RWPE2 (cell line): Measurements from ENCODE around the gene WRNIP1.

ENCODE experiments used
- ATAC-seq: fragments of 200-7000 bp; cut with Tn5 transposase; 3 replicates; pipeline ENCODE4 v1.9.1; 2021; ENCODE audit warnings: low read depth
- DNase-seq: peaks from one replicate; pipeline ENCODE4 v3.0.0-alpha.2; 2020; ENCODE audit warnings: low spot score
- H3K27ac ChIP-seq: fragments of 450-650 bp; 2 replicates; pipeline ENCODE4 v1.5.1; 2017; ENCODE audit warnings: mild to moderate bottlenecking; ENCODE audit not compliant: poor library complexity, severe bottlenecking
- H3K27me3 ChIP-seq: fragments of 250-450 bp; sonication (Bioruptor Pico); 2 replicates; pipeline ENCODE4 v1.5.1; 2021; ENCODE audit warnings: mild to moderate bottlenecking, moderate library complexity; ENCODE audit not compliant: insufficient read depth, poor library complexity, severe bottlenecking
- H3K36me3 ChIP-seq: fragments of 250-450 bp; sonication (Bioruptor Pico); 2 replicates; pipeline ENCODE4 v1.5.1; 2020; ENCODE audit warnings: low read depth, mild to moderate bottlenecking, moderate library complexity
- H3K4me1 ChIP-seq: fragments of 250-450 bp; sonication (Bioruptor Pico); 2 replicates; pipeline ENCODE4 v1.5.1; 2021; ENCODE audit warnings: mild to moderate bottlenecking, moderate library complexity; ENCODE audit not compliant: insufficient read depth, poor library complexity, severe bottlenecking
- H3K4me3 ChIP-seq: fragments of 250-450 bp; sonication (Bioruptor Pico); 2 replicates; pipeline ENCODE4 v1.5.1; 2021; ENCODE audit warnings: mild to moderate bottlenecking, moderate library complexity; ENCODE audit not compliant: severe bottlenecking
- H3K9me3 ChIP-seq: fragments of 250-450 bp; sonication (Bioruptor Pico); 2 replicates; pipeline ENCODE4 v1.5.1; 2021; ENCODE audit warnings: mild to moderate bottlenecking, moderate library complexity; ENCODE audit not compliant: severe bottlenecking
- TF ChIP-seq, protein P1 (sequence below): fragments of 450-650 bp; IDR thresholded peaks from one replicate; pipeline ENCODE4 v1.5.1; 2017; ENCODE audit warnings: mild to moderate bottlenecking, moderate library complexity; ENCODE audit not compliant: poor library complexity, severe bottlenecking

Gene WRNIP1

DNA sequence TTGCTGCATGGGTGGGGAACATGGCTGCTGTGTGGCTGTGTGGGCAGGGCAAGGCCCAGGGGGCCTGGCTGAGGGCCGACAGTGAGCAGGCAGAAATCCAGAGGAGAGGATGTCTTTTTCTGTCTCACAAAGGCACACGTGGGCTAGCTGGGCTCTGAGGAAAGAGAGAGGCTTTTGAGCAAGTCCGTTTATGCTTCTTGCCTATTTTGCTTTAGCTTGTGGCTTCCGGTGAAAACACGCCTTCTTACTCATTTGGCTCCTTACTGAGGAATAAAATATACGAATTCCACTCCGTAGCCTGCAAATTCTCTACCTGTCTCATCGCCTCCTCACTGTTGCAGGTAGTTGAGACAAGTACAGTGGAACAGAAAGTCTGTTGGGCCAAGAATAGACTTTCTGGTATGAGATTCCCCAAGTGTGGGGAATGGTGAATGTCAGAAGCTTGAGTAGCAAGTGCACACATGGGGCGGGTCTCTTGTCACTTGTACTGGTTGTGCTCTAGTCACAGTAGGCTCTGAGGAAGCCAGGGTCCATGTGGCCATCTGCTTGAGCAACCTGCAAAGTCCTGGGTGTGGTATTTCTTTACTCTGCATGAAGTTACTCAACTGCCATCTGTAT lies 28.4 kb downstream of the WRNIP1 start:
- peak; percentile 21; the same call in 1 of the 3 replicates for ATAC-seq
- DNase-seq, result no peak
- no peak overlapping the region for H3K4me3 ChIP-seq
- H3K27ac ChIP-seq, result peak overlapping the region; percentile 40
- TF ChIP-seq, protein P1, sequence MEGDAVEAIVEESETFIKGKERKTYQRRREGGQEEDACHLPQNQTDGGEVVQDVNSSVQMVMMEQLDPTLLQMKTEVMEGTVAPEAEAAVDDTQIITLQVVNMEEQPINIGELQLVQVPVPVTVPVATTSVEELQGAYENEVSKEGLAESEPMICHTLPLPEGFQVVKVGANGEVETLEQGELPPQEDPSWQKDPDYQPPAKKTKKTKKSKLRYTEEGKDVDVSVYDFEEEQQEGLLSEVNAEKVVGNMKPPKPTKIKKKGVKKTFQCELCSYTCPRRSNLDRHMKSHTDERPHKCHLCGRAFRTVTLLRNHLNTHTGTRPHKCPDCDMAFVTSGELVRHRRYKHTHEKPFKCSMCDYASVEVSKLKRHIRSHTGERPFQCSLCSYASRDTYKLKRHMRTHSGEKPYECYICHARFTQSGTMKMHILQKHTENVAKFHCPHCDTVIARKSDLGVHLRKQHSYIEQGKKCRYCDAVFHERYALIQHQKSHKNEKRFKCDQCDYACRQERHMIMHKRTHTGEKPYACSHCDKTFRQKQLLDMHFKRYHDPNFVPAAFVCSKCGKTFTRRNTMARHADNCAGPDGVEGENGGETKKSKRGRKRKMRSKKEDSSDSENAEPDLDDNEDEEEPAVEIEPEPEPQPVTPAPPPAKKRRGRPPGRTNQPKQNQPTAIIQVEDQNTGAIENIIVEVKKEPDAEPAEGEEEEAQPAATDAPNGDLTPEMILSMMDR, result no peak
- H3K36me3 ChIP-seq, result no peaks in the 10 kb centered on the region; the same call in 1 of the 2 replicates
- no peaks in the 10 kb centered on the region for H3K27me3 ChIP-seq
- peaks cover 22% of the 10 kb centered on the region for H3K4me1 ChIP-seq
- no peaks in the 10 kb centered on the region for H3K9me3 ChIP-seq

DNA sequence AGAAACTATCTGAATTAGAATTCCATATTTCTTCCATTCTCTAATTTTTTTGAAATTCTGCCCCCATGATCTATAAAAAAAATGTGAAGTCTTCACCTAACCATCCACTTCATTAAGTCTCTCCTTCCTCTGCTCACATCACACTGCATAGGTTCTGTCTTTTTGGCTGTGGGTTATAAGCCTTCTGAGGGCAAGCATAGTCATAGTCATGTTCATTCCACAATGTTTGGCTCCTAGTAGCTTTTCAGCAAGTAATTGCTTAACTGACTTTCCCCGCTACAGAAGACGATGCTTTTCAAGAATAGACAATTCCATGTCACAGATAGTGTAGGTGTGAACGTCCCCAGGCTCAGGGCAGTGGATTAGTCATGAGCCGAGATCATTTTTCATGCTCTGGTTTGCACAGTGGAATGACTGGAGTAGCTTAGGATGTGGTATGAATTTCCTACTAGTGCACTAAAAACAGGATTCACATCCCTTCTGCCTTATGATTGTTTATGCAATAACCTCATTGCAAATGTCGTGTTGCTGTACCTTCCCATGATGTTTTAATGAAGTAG lies 29.1 kb downstream of the WRNIP1 start:
- no peak overlapping the region for H3K4me3 ChIP-seq
- DNase-seq, result no peak
- H3K9me3 ChIP-seq, result no peaks in the 10 kb centered on the region
- H3K36me3 ChIP-seq, result no peaks in the 10 kb centered on the region; the same call in 1 of the 2 replicates
- TF ChIP-seq, protein P1, result no peak
- H3K27ac ChIP-seq, result peak overlapping the region; percentile 40
- no peaks in the 10 kb centered on the region for H3K27me3 ChIP-seq
- no peak; the same call in 2 of the 3 replicates for ATAC-seq
- H3K4me1 ChIP-seq, result peaks cover 22% of the 10 kb centered on the region

DNA sequence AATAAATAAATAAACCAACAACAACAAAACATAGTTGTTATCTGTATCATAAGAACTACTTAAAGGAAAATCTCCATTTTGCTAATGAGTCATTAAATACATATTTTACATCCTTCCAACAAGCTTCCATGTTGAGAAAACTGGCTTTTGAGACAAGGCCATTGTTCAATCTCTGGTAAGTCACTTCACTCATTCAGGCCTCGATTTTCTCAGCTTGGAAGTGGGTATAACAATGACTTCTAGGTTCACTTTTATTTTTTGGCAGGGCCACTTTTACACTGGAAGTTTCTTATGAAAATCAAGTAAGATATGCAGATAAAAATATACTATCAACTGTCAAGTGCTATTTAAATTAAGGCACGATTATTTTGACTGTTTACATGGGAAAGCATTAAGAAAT lies 30.0 kb downstream of the WRNIP1 start:
- no peaks in the 10 kb centered on the region for H3K9me3 ChIP-seq
- H3K36me3 ChIP-seq, result no peaks in the 10 kb centered on the region; the same call in 1 of the 2 replicates
- H3K27me3 ChIP-seq, result no peaks in the 10 kb centered on the region
- no peak overlapping the region for H3K27ac ChIP-seq
- TF ChIP-seq, protein P1, result no peak
- peaks cover 22% of the 10 kb centered on the region for H3K4me1 ChIP-seq
- H3K4me3 ChIP-seq, result no peak overlapping the region
- no peak for ATAC-seq
- no peak for DNase-seq

DNA sequence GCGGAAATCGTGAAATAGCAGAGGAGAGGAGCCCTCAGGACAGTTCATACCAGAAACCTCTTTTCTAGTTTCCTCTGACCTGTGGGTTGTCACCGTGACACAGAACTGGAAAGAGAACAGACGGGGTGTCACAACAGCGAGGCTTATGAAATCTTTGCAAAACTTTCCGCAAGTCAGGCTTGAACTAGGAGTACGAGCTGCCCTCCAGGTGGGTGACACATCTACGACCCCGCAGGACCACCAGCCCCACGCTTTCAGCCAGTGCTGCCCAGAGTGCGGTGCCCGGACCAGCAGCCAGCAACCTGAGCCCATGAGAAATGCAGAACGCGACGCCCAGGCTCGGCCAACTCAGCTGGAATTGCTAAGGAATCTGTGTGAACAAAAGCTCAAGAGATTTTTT lies 30.8 kb downstream of the WRNIP1 start:
- Histone ChIP-seq H3K27me3 (no peaks in the 10 kb centered on the region), H3K36me3 (no peaks in the 10 kb centered on the region; the same call in 1 of the 2 replicates), H3K4me1 (peaks cover 19% of the 10 kb centered on the region), H3K4me3 (no peak overlapping the region), H3K9me3 (no peaks in the 10 kb centered on the region), H3K27ac (no peak overlapping the region)
- ATAC-seq (no peak), DNase-seq (no peak)
- TF ChIP-seq, protein P1, result no peak

DNA sequence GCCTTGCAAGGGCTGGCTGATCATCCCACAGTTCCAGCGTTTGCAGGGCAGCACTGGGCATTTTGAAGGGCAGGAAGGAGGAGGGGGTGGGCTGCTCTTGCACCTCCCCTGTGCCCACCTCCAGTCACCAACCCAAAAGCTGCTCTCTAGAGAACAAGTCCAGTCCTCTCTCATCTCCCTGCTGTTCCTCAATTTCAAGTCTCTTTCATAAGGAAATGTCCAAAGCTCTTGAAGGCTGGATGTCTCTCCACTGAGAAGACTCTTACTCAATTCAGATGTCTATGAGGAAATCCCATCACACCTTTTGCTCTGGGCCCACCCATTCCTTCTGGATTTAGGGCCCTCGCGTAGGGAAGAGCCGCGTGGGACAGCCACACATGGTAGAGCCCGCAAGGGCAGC lies 31.7 kb downstream of the WRNIP1 start:
- TF ChIP-seq, protein P1, result no peak

More for the DNA sequence above, 31.7 kb downstream of the WRNIP1 start:
- no peaks in the 10 kb centered on the region for H3K36me3 ChIP-seq
- H3K27me3 ChIP-seq, result no peaks in the 10 kb centered on the region
- no peak overlapping the region for H3K4me3 ChIP-seq
- H3K9me3 ChIP-seq, result no peaks in the 10 kb centered on the region
- ATAC-seq, result no peak
- peaks cover 14% of the 10 kb centered on the region for H3K4me1 ChIP-seq
- no peak overlapping the region for H3K27ac ChIP-seq
- no peak for DNase-seq
